Anterior cingulate cortex (tissue), 58 donors: ENCODE measurements around the gene WDR38.

ENCODE experiments used
- DNase-seq, 58 donors: peaks; one replicate each; lab custom pipeline; 2025; lab: John Stamatoyannopoulos, UW

The WDR38 gene

GRCh38 chr9:124852829-124853531 is at the start of gene WDR38:
TSS of gene WDR38 (plus strand) at chr9:124853460. CDS start at chr9:124853532, 72 bp downstream.
- peak in 50 of 58 donors; percentile 12 to 80 (median 54) for DNase-seq

GRCh38 chr9:124803911-124804310 is 49.3 kb upstream of the WDR38 start:
- DNase-seq, result no peak

- no peak for DNase-seq
Observed at GRCh38 chr9:124805186-124805585, 48.1 kb upstream of the WDR38 start.

GRCh38 chr9:124808246-124808956 is 44.9 kb upstream of the WDR38 start:
- DNase-seq, result no peak

- no peak for DNase-seq
Observed at GRCh38 chr9:124809211-124809610, 44.0 kb upstream of the WDR38 start.

GRCh38 chr9:124809741-124810500 is 43.3 kb upstream of the WDR38 start:
- DNase-seq, result no peak

GRCh38 chr9:124810663-124811355 is 42.5 kb upstream of the WDR38 start:
- DNase-seq, result no peak

- DNase-seq, result no peak
Observed at GRCh38 chr9:124812441-124812876, 40.8 kb upstream of the WDR38 start.

- no peak for DNase-seq
Observed at GRCh38 chr9:124813041-124813440, 40.2 kb upstream of the WDR38 start.

GRCh38 chr9:124813501-124814163 is 39.6 kb upstream of the WDR38 start:
- DNase-seq, result no peak

GRCh38 chr9:124814164-124814535 is 39.1 kb upstream of the WDR38 start:
- DNase-seq, result no peak

- no peak for DNase-seq
Observed at GRCh38 chr9:124815601-124816000, 37.7 kb upstream of the WDR38 start.

- DNase-seq, result no peak
Observed at GRCh38 chr9:124818431-124819281, 34.6 kb upstream of the WDR38 start.

GRCh38 chr9:124820698-124821623 is 32.3 kb upstream of the WDR38 start:
- no peak for DNase-seq

GRCh38 chr9:124828489-124829333 is 24.5 kb upstream of the WDR38 start:
- DNase-seq, result no peak

- DNase-seq, result no peak
Observed at GRCh38 chr9:124829334-124829669, 24.0 kb upstream of the WDR38 start.

- no peak for DNase-seq
Observed at GRCh38 chr9:124830593-124830992, 22.7 kb upstream of the WDR38 start.
